Right cardiac atrium (tissue), 5 donors: ENCODE measurements around the gene ACHE. TPM values are rescaled to one million over a fixed set of nuclear protein-coding genes. Genes with fewer than 3 reads are reported as not detected.

Experiments
- ATAC-seq, 2 donors: fragments of 200-7000 bp; cut with Tn5 transposase; one replicate each; pipeline versions ENCODE4 v1.8.0 to v1.9.1; 2020; ENCODE audit warnings: moderate library complexity in 2 of 2, mild to moderate bottlenecking in 1 of 2
- DNase-seq, 3 donors: peaks; one replicate each; pipeline ENCODE4 v3.0.0-alpha.2; 2020
- H3K27ac ChIP-seq: one replicate; pipeline ENCODE4 v1.5.1; 2013; ENCODE audit warnings: mild to moderate bottlenecking, low read length, control low read depth, moderate library complexity
- H3K27me3 ChIP-seq: one replicate; pipeline ENCODE4 v1.6.1; 2013; ENCODE audit not compliant: control insufficient read depth, insufficient read depth
- H3K4me1 ChIP-seq: one replicate; pipeline ENCODE4 v1.6.1; 2013; ENCODE audit warnings: low read length; ENCODE audit not compliant: control insufficient read depth, insufficient read depth
- H3K4me3 ChIP-seq: one replicate; pipeline ENCODE4 v1.5.1; 2013; ENCODE audit warnings: low read length, control low read depth
- H3K9me3 ChIP-seq: one replicate; pipeline ENCODE4 v1.6.1; 2013; ENCODE audit warnings: low read length; ENCODE audit not compliant: control insufficient read depth
- WGBS: extraction: QIAGEN DNeasy Blood & Tissue Kit; methylation state at CpG from one replicate; pipeline ENCODE4 v1.1.7; 2013; 5-methylcytosine and 5-hydroxymethylcytosine counted together
- intact Hi-C, 4 donors: fragments of 100-400 bp; cut with DNase I; formaldehyde crosslinking; loops; one replicate each; pipeline versions ENCODE4 v1.11.0 to v1.14.0; 2022 to 2023
- polyA plus RNA-seq: library from polyadenylated mRNA; stranded (reverse); fragments of 200-250 nt; gene quantifications from one replicate; pipeline ENCODE4 v1.2.3, GENCODE V29; 2013
- total RNA-seq, 4 donors: library from RNA; stranded (reverse); fragmentation: NEBNext Ultra II Directional; extraction: Animal tissue kit (Norgen Biotek cat#: 25700); gene quantifications; one replicate each; pipeline ENCODE4 v1.2.1, GENCODE V29; 2021
- donor health status: healthy with polysubstance abuse.
- donor health status: DM: no; HTN: yes; CAD: no.
- donor health status: DM: no; HTN: no; CAD: no.
- donor health status: DM: no; HTN: yes; CAD: no; lungs with severe emphysema.
- donor health status: DM: yes; HTN: yes; CAD: no.

Gene ACHE
- total and polyA plus RNA-seq, 5 donors, result 11.3 to 32.5 (median 21.5) TPM

DNA sequence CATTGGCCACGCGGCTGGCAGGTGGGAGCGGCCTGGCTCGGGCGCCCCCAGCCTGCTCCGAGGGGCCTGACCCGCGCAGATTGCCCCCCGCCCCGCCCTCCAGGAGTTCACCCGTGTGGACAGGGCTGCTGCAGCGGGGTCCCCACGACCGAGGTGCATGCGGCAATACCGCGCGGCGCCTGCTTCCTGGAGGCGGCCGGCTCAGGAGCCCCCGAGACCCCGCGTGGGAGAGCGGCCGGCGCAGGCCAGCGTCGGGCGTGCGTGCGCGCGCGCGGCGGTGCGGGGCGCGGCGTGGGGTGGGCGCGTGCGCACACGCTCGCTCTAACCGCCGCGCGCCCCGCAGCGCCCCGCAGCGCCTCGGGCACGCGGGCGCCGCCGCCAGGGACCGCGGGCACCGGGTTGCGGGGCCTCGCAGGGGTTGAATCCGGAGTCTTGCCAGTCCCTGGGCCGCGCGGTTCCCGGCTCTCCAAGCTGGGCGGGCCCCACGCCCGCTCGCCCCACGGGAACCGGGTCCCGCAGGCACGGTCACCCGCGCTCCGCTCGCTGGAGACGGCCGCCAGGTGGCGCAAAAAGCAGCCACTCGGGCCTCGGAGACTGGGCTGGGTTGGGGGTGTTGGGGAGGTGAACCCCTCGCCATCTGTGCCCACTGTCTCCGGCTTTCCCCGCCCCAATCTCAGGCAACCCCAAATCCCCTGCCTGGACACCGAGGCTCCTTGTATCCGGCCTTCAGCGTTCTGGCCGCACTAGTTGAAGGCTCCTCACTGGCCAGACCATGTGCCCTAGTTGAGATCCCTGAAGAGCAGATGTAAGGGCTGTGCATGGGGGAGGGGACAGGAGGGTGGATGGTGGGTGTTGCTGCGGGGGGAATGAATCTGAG lies 1.3 kb upstream of the ACHE start:
- DNase-seq, result peak; percentile 71 to 82 (median 79)
- H3K27ac ChIP-seq, result no peak overlapping the region
- no peaks in the 10 kb centered on the region for H3K9me3 ChIP-seq
- no peaks in the 10 kb centered on the region for H3K27me3 ChIP-seq
- no peaks in the 10 kb centered on the region for H3K4me1 ChIP-seq
- 2% methylated on average over 95 of the region's 95 CpGs for WGBS
- H3K4me3 ChIP-seq, result peak overlapping the region; percentile 29
- intact Hi-C loops, result loop anchor here (2.0 to 10.0 kb wide), 4 partner anchors 160 to 268 kb away; partner anchors contain the start of gene VGF (in 1 of the 4)
- peak; percentile 39 to 40 for ATAC-seq

DNA sequence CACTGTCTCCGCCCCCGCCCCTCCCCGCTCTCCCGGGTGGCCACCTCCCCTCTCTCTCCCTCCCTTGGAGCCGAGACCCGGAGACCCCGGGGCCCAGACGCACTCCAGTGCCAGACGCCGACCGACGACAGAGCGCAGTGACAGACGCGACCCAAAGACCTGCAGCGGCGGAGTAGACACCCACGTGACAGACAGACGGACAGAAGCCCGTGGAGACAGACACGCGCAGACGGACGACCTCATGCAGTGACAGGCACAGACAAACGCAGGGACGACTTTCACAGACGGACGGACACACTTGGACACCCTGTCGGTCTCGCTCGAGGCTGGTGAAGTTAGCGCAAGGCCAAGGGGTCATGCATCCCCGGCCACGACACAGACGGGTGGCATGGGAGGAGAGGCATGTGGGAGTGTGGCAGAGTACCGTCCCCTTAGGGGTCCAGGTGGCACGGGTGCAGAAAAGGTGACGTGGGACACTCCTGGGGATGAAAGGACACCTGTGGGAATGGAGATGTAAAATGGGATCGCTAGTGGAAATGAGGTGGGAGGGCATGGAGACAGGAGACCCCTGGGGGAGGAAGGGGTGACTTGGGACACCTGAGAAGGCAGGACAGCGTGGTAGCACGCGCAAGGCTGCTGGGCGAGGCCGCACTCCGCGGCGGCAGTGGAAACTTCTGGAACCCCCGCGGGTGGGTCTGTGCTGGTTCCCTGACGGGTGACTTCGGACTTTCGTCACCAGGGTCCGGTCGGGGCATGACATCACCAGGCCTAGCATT lies 456 bp upstream of the ACHE start:
- ATAC-seq, result peak in 1 of 2 donors; percentile 22
- Histone ChIP-seq H3K9me3 (no peaks in the 10 kb centered on the region), H3K27me3 (no peaks in the 10 kb centered on the region), H3K4me1 (no peaks in the 10 kb centered on the region), H3K4me3 (peak overlapping the region; percentile 53), H3K27ac (no peak overlapping the region)
- WGBS, result 3% methylated on average over 53 of the region's 54 CpGs
- DNase-seq, result peak in 2 of 3 donors; percentile 49 to 82
- intact Hi-C loops, result loop anchor here (2.0 to 10.0 kb wide), 4 partner anchors 161 to 269 kb away; partner anchors contain the start of gene VGF (in 1 of the 4)

DNA sequence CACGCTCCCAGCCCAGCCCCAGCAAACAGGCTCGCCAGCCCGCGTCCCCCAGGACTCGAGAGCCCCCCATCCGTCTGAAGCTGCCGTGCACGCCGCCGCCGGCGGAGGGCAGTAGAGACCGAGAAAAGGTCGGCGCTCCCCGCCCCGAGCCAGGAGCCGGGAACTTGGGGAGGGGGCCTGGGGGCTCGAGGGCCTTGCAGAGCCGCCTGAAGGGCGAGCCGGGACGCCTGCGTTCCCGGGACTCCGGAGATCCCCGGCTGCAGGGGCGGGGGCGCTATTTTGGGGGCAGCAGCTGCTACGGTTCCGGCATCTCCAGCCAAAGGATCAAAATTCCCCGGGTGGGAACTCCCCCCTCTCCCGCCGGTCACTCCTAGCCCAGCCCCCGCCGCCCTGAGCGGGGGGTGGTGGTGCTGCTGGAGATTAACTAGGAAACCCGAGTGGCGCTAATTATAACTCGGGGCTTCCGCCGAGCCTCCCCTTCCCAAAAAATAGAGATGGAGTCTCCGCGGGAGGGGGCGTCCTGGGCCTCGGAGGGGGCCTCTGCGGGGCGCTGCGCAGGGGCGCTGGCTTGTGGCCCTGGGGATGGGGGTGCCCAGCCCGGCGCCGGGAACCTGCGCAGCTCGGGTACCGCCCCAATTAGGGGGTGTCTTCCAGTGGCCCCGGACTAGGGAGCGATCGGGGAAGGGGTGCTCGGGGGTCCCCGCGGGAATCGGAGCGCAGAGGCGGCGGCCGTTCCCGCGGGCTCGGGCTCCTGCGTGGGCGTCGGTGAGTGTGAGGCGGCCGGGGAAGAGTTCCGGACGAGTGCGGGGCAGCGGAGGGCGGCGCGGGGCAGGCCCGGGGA lies 608 bp downstream of the ACHE start:
- Histone ChIP-seq H3K4me1 (no peaks in the 10 kb centered on the region), H3K27me3 (no peaks in the 10 kb centered on the region), H3K4me3 (peak overlapping the region; percentile 53), H3K9me3 (no peaks in the 10 kb centered on the region), H3K27ac (no peak overlapping the region)
- WGBS, result 1% methylated on average over 83 of the region's 83 CpGs
- DNase-seq (peak; percentile 61 to 84 (median 82)), ATAC-seq (peak in 1 of 2 donors; percentile 4)
- intact Hi-C loops, result loop anchor here in 3 of 4 donors (5.0 to 10.0 kb wide), 3 partner anchors 162 to 270 kb away; partner anchors contain the start of gene VGF (in 1 of the 3)

DNA sequence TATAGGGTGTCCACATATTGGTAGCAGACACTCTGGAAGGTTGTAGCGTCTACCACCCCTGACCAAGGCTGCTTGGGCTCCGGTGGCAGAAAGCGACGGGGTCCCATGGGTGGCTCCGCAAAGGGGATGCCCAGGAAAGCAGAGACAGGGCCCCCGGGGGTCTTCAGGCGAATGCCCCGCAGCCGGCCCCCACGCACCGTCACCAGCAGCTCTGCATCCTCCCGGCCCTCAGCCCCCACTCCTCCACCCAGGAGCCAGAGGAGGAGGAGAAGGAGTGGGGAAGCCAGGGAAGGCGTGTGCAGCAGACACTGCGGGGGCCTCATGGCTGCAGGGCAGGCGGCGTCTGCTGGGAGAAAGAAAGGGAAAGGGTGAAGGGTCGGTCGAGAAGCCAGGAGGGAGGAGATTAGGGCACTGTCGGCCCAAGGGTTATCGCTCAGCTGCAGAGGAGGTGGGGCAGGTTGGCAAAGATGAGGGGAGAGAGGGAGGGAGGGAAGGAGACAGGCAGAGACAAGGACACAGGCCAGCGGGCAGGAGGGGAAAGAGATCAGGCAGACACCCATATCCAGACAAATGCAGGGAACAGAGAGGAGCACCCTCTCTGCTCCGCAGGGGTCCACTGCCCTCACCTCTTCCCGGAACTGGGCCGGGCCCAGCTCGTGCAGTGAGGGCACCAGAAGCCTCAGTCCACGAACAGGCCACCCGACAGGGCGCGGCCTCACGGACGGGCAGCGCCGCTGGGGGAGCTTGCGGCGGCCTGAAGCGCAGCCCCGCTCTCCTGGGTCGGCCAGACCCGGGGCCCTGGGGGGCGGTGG lies 1.6 kb downstream of the ACHE start:
- Histone ChIP-seq H3K9me3 (no peaks in the 10 kb centered on the region), H3K4me1 (no peaks in the 10 kb centered on the region), H3K27me3 (no peaks in the 10 kb centered on the region), H3K4me3 (no peak overlapping the region), H3K27ac (no peak overlapping the region)
- peak in 1 of 3 donors; percentile 21 for DNase-seq
- WGBS, result 38% methylated on average over 40 of the region's 40 CpGs
- intact Hi-C loops, result loop anchor here in 1 of 4 donors (10.0 kb wide), 1 partner anchor 271 kb away; the partner anchor contains the start of gene VGF
- no peak for ATAC-seq

DNA sequence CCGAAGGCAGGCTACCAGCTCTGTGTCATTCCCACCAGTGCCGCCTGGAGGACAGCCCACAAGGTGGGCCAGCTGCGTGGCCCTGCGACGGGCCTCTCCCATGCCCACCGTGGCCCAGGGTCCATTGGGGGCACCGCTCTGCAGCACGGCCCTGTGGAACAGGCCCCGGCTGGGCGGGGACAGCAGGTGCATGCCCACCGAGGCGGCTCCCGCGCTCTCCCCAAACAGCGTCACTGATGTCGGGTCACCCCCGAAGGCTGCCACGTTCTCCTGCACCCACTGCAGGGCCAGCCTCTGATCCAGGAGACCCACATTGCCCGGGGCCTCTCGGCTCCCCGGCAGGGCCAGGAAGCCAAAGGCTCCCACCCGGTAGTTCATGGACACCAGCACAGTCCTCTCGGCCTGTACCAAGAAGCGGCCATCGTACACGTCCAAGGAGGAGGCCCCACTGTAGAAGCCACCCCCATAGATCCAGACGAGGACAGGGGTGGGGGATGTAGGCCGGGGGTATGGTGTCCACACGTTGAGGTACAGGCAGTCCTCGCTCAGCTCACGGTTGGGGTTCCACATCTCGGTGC lies 2.3 kb downstream of the ACHE start:
- H3K27ac ChIP-seq, result no peak overlapping the region
- intact Hi-C loops, result loop anchor here in 1 of 4 donors (10.0 kb wide), 1 partner anchor 271 kb away; the partner anchor contains the start of gene VGF
- H3K4me1 ChIP-seq, result peaks cover 4% of the 10 kb centered on the region
- WGBS, result 92% methylated on average over 32 of the region's 32 CpGs
- ATAC-seq (no peak), DNase-seq (peak in 1 of 3 donors; percentile 24)
- H3K27me3 ChIP-seq, result no peaks in the 10 kb centered on the region
- H3K9me3 ChIP-seq, result no peaks in the 10 kb centered on the region
- no peak overlapping the region for H3K4me3 ChIP-seq

DNA sequence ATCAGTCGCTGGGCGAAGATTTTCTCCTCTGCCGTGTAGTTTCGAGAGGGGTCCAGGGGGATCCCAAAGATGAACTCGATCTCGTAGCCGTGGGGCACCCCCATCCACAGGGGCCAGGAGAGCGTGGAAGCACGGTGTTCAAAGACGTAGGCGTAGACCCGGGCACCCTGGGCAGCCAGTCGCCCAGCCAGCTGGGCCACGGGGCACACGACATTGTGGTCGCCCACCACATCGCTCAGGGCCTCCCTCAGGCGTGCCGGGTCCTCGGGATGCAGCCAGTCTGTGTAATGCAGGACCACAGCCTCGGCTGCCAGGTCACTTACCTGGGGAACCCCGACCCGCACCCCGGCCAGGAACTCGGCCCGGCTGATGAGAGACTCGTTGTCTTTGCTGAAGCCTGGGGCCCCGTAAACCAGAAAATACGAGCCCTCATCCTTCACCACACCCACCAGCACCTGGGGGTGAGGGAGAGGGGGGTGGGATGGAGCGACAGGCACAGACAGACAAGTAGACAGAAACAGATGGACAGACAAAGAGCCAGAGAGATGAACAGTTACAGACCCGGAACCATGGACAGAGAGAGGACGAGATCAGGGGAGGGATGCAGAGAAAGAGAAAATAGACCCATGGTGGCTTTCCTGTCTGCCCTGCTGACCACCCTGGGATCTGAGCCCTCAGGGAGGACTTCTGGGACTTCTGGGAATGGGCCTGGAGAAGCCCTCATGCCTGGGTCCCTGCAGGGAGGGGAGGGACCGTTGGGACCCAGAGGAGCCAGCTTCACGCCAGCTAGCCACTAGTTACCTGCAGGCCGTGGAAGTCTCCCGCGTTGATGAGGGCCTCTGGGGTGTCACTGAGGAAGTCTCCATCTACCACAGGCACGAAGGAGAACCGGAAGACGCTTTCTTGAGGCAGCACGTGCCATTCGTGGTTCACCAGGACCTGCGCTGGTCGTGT lies 3.0 kb downstream of the ACHE start:
- DNase-seq (peak in 2 of 3 donors; percentile 23 to 73), ATAC-seq (no peak)
- WGBS, result 89% methylated on average over 44 of the region's 44 CpGs
- Histone ChIP-seq H3K4me1 (peaks cover 4% of the 10 kb centered on the region), H3K27ac (no peak overlapping the region), H3K27me3 (no peaks in the 10 kb centered on the region), H3K4me3 (no peak overlapping the region), H3K9me3 (no peaks in the 10 kb centered on the region)
- intact Hi-C loops, result loop anchor here in 1 of 4 donors (10.0 kb wide), 1 partner anchor 272 kb away; the partner anchor contains the start of gene VGF

DNA sequence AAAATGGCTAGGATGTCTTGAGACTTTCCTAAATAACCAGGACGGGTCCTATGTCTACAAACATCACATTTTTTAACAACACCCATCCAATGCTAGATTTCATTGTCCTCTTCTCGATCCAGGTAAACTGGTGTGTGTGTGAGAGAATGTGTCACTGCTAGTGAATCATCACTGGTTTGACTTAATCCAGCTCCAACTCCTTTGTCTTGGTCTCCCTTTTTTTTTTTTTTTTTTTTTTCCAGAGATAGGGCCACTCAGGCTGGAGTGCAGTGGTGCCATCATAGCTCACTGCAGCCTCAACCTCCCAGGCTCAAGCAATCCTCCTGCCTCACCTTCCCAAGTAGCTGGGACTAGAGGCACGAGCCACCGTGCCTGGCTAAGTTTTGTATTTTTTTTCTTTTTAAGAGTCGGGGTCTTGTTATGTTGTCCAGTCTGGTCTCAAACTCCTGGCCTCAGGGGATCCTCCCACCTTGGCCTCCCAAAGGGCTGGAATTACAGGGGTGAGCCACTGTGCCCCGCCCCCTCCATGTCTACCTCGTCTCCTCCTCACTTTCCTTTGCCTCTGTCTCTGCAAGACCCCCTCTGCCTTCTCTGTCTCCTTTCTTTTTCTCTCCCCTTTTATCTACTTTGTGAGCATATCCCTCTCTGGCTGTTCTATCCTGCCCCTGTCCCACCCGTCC lies 4.0 kb downstream of the ACHE start:
- ATAC-seq (no peak), DNase-seq (no peak)
- no peaks in the 10 kb centered on the region for H3K9me3 ChIP-seq
- H3K4me1 ChIP-seq, result peaks cover 4% of the 10 kb centered on the region
- no peaks in the 10 kb centered on the region for H3K27me3 ChIP-seq
- WGBS, result 80% methylated on average over 8 of the region's 8 CpGs
- intact Hi-C loops, result loop anchor here in 1 of 4 donors (10.0 kb wide), 1 partner anchor 273 kb away; the partner anchor contains the start of gene VGF
- no peak overlapping the region for H3K4me3 ChIP-seq
- no peak overlapping the region for H3K27ac ChIP-seq
